Loucy (cell line): ENCODE results near the gene ADI1.
A peak's percentile ranks its signal among the peaks of the same experiment; 100 is the strongest.
"Not testable (repeated sequence)": the region's sequence is repeated elsewhere in the genome, so short reads cannot be mapped to it uniquely, and the experiment has no call there.

Experiments
- H2AFZ ChIP-seq: fragments of 200-600 bp; sonication (generic); 2 replicates; pipeline ENCODE4 v1.6.0; 2016; ENCODE audit warnings: antibody characterized with exemption, mild to moderate bottlenecking, low read length, moderate library complexity
- H3F3A ChIP-seq: fragments of 200-600 bp; 2 replicates; pipeline ENCODE4 v1.6.0; 2016; ENCODE audit warnings: antibody characterized with exemption, low read depth, mild to moderate bottlenecking
- H3K27me3 ChIP-seq: fragments of 200-600 bp; sonication (generic); 2 replicates; pipeline ENCODE4 v1.6.1; 2014; ENCODE audit warnings: low read length, mild to moderate bottlenecking; ENCODE audit not compliant: insufficient read depth, poor library complexity, severe bottlenecking
- H3K36me3 ChIP-seq: fragments of 200-600 bp; sonication (generic); 2 replicates; pipeline ENCODE4 v1.6.1; 2016; ENCODE audit warnings: low read length; ENCODE audit not compliant: insufficient read depth
- H3K4me1 ChIP-seq: fragments of 200-600 bp; sonication (generic); 2 replicates; pipeline ENCODE4 v1.5.1; 2014; ENCODE audit warnings: low read length, mild to moderate bottlenecking; ENCODE audit not compliant: insufficient read depth, poor library complexity, severe bottlenecking
- H3K4me2 ChIP-seq: fragments of 200-600 bp; sonication (generic); 2 replicates; pipeline ENCODE4 v1.6.0; 2014; ENCODE audit warnings: antibody characterized with exemption, low read length, low read depth, mild to moderate bottlenecking; ENCODE audit not compliant: poor library complexity, severe bottlenecking
- H3K4me3 ChIP-seq: fragments of 200-600 bp; sonication (generic); 2 replicates; pipeline ENCODE4 v1.5.1; 2014; ENCODE audit warnings: low read length, mild to moderate bottlenecking, mixed read lengths; ENCODE audit not compliant: poor library complexity, severe bottlenecking
- H3K79me2 ChIP-seq: fragments of 200-600 bp; sonication (generic); 2 replicates; pipeline ENCODE4 v1.6.1; 2014; ENCODE audit warnings: low read length; ENCODE audit not compliant: insufficient read depth
- H3K9ac ChIP-seq: fragments of 200-600 bp; sonication (generic); 2 replicates; pipeline ENCODE4 v1.6.0; 2014; ENCODE audit warnings: mild to moderate bottlenecking, low read depth, low read length, moderate library complexity; ENCODE audit not compliant: poor library complexity, severe bottlenecking
- H3K9me2 ChIP-seq: fragments of 200-600 bp; sonication (generic); replicated peaks from 2 replicates; pipeline ENCODE4 v1.6.1; 2016; ENCODE audit warnings: low read depth, low read length, mixed read lengths
- H3K9me3 ChIP-seq: fragments of 200-600 bp; sonication (generic); 2 replicates; pipeline ENCODE4 v1.6.1; 2014; ENCODE audit warnings: mild to moderate bottlenecking, antibody characterized with exemption, low read length, low read depth; ENCODE audit not compliant: insufficient read depth
- H4K20me1 ChIP-seq: fragments of 200-600 bp; sonication (generic); 2 replicates; pipeline ENCODE4 v1.6.0; 2014; ENCODE audit warnings: antibody characterized with exemption, low read length, mild to moderate bottlenecking; ENCODE audit not compliant: insufficient read depth, poor library complexity, severe bottlenecking
- CTCF ChIP-seq: fragments of 200-600 bp; sonication (generic); conservative IDR thresholded peaks from 2 replicates; pipeline ENCODE4 v1.5.1; 2014; ENCODE audit warnings: mild to moderate bottlenecking, antibody characterized with exemption, low read length
- EZH2phosphoT487 ChIP-seq: fragments of 200-600 bp; IDR thresholded peaks from 2 replicates; pipeline ENCODE4 v1.6.1; 2018; ENCODE audit warnings: antibody characterized with exemption, mild to moderate bottlenecking, moderate library complexity, borderline replicate concordance

Gene ADI1

GRCh38 chr2:3518496-3519254 lies 656 bp downstream of the ADI1 start:
- H3K4me2 ChIP-seq, result peak overlapping the region; percentile 96
- H3K9me2 ChIP-seq, result no peaks in the 10 kb centered on the region
- H3K79me2 ChIP-seq, result peaks cover 42% of the 10 kb centered on the region
- H3K4me3 ChIP-seq, result peak overlapping the region; percentile 96
- no peaks in the 10 kb centered on the region for H3K27me3 ChIP-seq
- TF ChIP-seq EZH2phosphoT487, result no peak
- no peak for TF ChIP-seq CTCF
- H2AFZ ChIP-seq, result peak overlapping the region; percentile 91
- H3K9me3 ChIP-seq, result no peaks in the 10 kb centered on the region
- H3F3A ChIP-seq, result no peaks in the 10 kb centered on the region
- peaks cover 26% of the 10 kb centered on the region for H3K4me1 ChIP-seq
- no peaks in the 10 kb centered on the region for H3K36me3 ChIP-seq
- peak overlapping the region; percentile 95 for H3K9ac ChIP-seq
- H4K20me1 ChIP-seq, result peaks cover 9% of the 10 kb centered on the region

GRCh38 chr2:3517948-3518495 lies 1.3 kb downstream of the ADI1 start:
- Histone ChIP-seq H3K9me3 (no peaks in the 10 kb centered on the region), H3K9me2 (no peaks in the 10 kb centered on the region), H3K27me3 (no peaks in the 10 kb centered on the region), H3F3A (no peaks in the 10 kb centered on the region), H3K4me3 (peak overlapping the region; percentile 77), H3K36me3 (peaks cover 1% of the 10 kb centered on the region; the same call in 1 of the 2 replicates), H3K4me1 (peaks cover 32% of the 10 kb centered on the region), H3K79me2 (peaks cover 42% of the 10 kb centered on the region), H3K9ac (peak overlapping the region; percentile 95), H2AFZ (peak overlapping the region; percentile 67; the same call in 1 of the 2 replicates), H4K20me1 (peaks cover 9% of the 10 kb centered on the region), H3K4me2 (peak overlapping the region; percentile 87)
- TF ChIP-seq CTCF, result no peak
- no peak for TF ChIP-seq EZH2phosphoT487

- H3K9ac ChIP-seq, result no peak overlapping the region
- H3K79me2 ChIP-seq, result peaks cover 42% of the 10 kb centered on the region
- no peaks in the 10 kb centered on the region for H3F3A ChIP-seq
- H2AFZ ChIP-seq, result no peak overlapping the region
- H3K9me2 ChIP-seq, result no peaks in the 10 kb centered on the region
- no peaks in the 10 kb centered on the region for H3K27me3 ChIP-seq
- H3K36me3 ChIP-seq, result peaks cover 13% of the 10 kb centered on the region; the same call in 1 of the 2 replicates
- TF ChIP-seq EZH2phosphoT487, result no peak
- peak overlapping the region; percentile 87 for H3K4me2 ChIP-seq
- H4K20me1 ChIP-seq, result peaks cover 9% of the 10 kb centered on the region
- H3K9me3 ChIP-seq, result peaks cover 1% of the 10 kb centered on the region; the same call in 1 of the 2 replicates
- peaks cover 33% of the 10 kb centered on the region for H3K4me1 ChIP-seq
- H3K4me3 ChIP-seq, result no peak overlapping the region
Observed at GRCh38 chr2:3516831-3517230, 2.5 kb downstream of the ADI1 start.

- H3K4me2 ChIP-seq, H3F3A ChIP-seq, H3K27me3 ChIP-seq, H3K4me3 ChIP-seq, H3K9me2 ChIP-seq, H2AFZ ChIP-seq, H3K9ac ChIP-seq, H4K20me1 ChIP-seq: not testable (repeated sequence)
- H3K9me3 ChIP-seq, result peaks cover 13% of the 10 kb centered on the region; the same call in 1 of the 2 replicates
- peaks cover 28% of the 10 kb centered on the region for H3K4me1 ChIP-seq
- H3K79me2 ChIP-seq, result peaks cover 38% of the 10 kb centered on the region
- peaks cover 27% of the 10 kb centered on the region; the same call in 1 of the 2 replicates for H3K36me3 ChIP-seq
Observed at GRCh38 chr2:3515438-3515837, 3.9 kb downstream of the ADI1 start.
